Endodermal cell (in vitro differentiated cells): Measurements from ENCODE around the gene RALGPS1. TPM values are rescaled to one million over a fixed set of nuclear protein-coding genes. Genes with fewer than 3 reads are reported as not detected.

Experiments
- DNase-seq: peaks from one replicate; pipeline ENCODE4 v3.0.0-alpha.2; 2017
- H3K27ac ChIP-seq: 2 replicates; pipeline ENCODE4 v1.5.1; 2013; ENCODE audit warnings: mild to moderate bottlenecking, low read depth, low read length, moderate library complexity
- H3K27me3 ChIP-seq: 2 replicates; pipeline ENCODE4 v1.6.1; 2013; ENCODE audit warnings: mild to moderate bottlenecking, low read length, moderate library complexity; ENCODE audit not compliant: insufficient read depth, control insufficient read depth, poor library complexity, severe bottlenecking
- H3K36me3 ChIP-seq: 2 replicates; pipeline ENCODE4 v1.7.0; 2013; ENCODE audit warnings: mild to moderate bottlenecking, low read length, moderate library complexity; ENCODE audit not compliant: control insufficient read depth, insufficient read depth
- H3K4me1 ChIP-seq: one replicate; pipeline ENCODE4 v1.7.0; 2013; ENCODE audit warnings: low read length; ENCODE audit not compliant: control insufficient read depth, insufficient read depth
- H3K4me3 ChIP-seq: 2 replicates; pipeline ENCODE4 v1.5.1; 2013; ENCODE audit warnings: mild to moderate bottlenecking, low read length, moderate library complexity
- H3K9ac ChIP-seq: 2 replicates; pipeline ENCODE4 v1.6.1; 2013; ENCODE audit warnings: mild to moderate bottlenecking, low read length, moderate library complexity; ENCODE audit not compliant: poor library complexity, severe bottlenecking; ENCODE audit errors: extremely low read depth
- H3K9me3 ChIP-seq: 2 replicates; pipeline ENCODE4 v1.6.1; 2013; ENCODE audit warnings: mild to moderate bottlenecking, low read length, moderate library complexity; ENCODE audit not compliant: control insufficient read depth
- H3K27ac Mint-ChIP-seq: 2 replicates; pipeline ENCODE4 v1.8.0; 2020; ENCODE audit warnings: mixed read lengths
- H3K27me3 Mint-ChIP-seq: 2 replicates; pipeline ENCODE4 v1.8.0; 2021; ENCODE audit warnings: mild to moderate bottlenecking, mixed read lengths; ENCODE audit not compliant: insufficient read depth
- H3K36me3 Mint-ChIP-seq: 2 replicates; pipeline ENCODE4 v1.8.0; 2020; ENCODE audit warnings: low read depth, mixed read lengths
- H3K4me1 Mint-ChIP-seq: 2 replicates; pipeline ENCODE4 v1.8.0; 2020; ENCODE audit warnings: mixed read lengths
- H3K4me3 Mint-ChIP-seq: 2 replicates; pipeline ENCODE4 v1.8.0; 2020; ENCODE audit warnings: mild to moderate bottlenecking, moderate library complexity, mixed read lengths
- H3K9me3 Mint-ChIP-seq: 2 replicates; pipeline ENCODE4 v1.8.0; 2020; ENCODE audit warnings: mild to moderate bottlenecking, mixed read lengths
- CTCF ChIP-seq: fragments of 200-600 bp; sonication (generic); conservative IDR thresholded peaks from 2 replicates; pipeline ENCODE4 v1.5.0; 2021; ENCODE audit warnings: antibody characterized with exemption, mild to moderate bottlenecking
- WGBS, 2 experiments: methylation state at CpG; one replicate each; pipeline versions ENCODE4 v1.1.5 to v1.1.7; 2013; ENCODE audit warnings: missing lambda C conversion rate in 2 of 2, mixed read lengths in 1 of 2; ENCODE audit not compliant: insufficient coverage in 1 of 2, insufficient read length in 1 of 2; 5-methylcytosine and 5-hydroxymethylcytosine counted together
- total RNA-seq, 2 donors: library from RNA; stranded (reverse); fragmentation: NEBNext Ultra II Directional in 1 of 2; extraction: Animal tissue kit (Norgen Biotek cat#: 25700) in 1 of 2; gene quantifications; 2 replicates in 1 of 2; 3 replicates in 1 of 2; pipeline ENCODE4 v1.2.1, GENCODE V29; 2021

RALGPS1 gene
- total RNA-seq, 2 donors from 2014 or later, result 23.3 to 25.0 TPM

- Mint-ChIP-seq H3K4me3 (no peak overlapping the region), H3K27ac (peak overlapping the region; percentile 33), H3K36me3 (peaks cover 6% of the 10 kb centered on the region), H3K27me3 (no peaks in the 10 kb centered on the region), H3K4me1 (peaks cover 56% of the 10 kb centered on the region), H3K9me3 (no peaks in the 10 kb centered on the region)
- 91 to 94% methylated on average over 5 to 6 of the region's 6 CpGs for whole genome bisulfite sequencing, 2 experiments
- Histone ChIP-seq H3K36me3 (no peaks in the 10 kb centered on the region), H3K9me3 (no peaks in the 10 kb centered on the region), H3K27me3 (no peaks in the 10 kb centered on the region), H3K9ac (no peak overlapping the region), H3K27ac (no peak overlapping the region), H3K4me1 (peaks cover 34% of the 10 kb centered on the region), H3K4me3 (no peak overlapping the region)
- DNase-seq, result no peak
- TF ChIP-seq CTCF, result no peak
Observed at GRCh38 chr9:127116088-127116726, 201.6 kb downstream of the RALGPS1 start.

- Histone ChIP-seq H3K9ac (no peak overlapping the region), H3K27ac (no peak overlapping the region), H3K4me1 (peaks cover 30% of the 10 kb centered on the region), H3K27me3 (no peaks in the 10 kb centered on the region), H3K36me3 (no peaks in the 10 kb centered on the region), H3K4me3 (no peak overlapping the region), H3K9me3 (no peaks in the 10 kb centered on the region)
- Mint-ChIP-seq H3K9me3 (no peaks in the 10 kb centered on the region), H3K4me3 (no peak overlapping the region), H3K36me3 (peaks cover 6% of the 10 kb centered on the region), H3K4me1 (peaks cover 56% of the 10 kb centered on the region), H3K27me3 (peaks cover 2% of the 10 kb centered on the region), H3K27ac (peak overlapping the region; percentile 78)
- DNase-seq, result no peak
- 71 to 89% methylated on average over 2 of the region's 2 CpGs for WGBS, 2 experiments
- no peak for TF ChIP-seq CTCF
Observed at GRCh38 chr9:127116957-127117356, 202.4 kb downstream of the RALGPS1 start.

GRCh38 chr9:127117801-127118200 is 203.2 kb downstream of the RALGPS1 start:
- no peaks in the 10 kb centered on the region for H3K36me3 ChIP-seq
- peaks cover 2% of the 10 kb centered on the region for H3K27me3 Mint-ChIP-seq
- WGBS, 2 experiments, result 100% methylated on average over 1 to 4 of the region's 4 CpGs
- H3K9ac ChIP-seq, result no peak overlapping the region
- no peaks in the 10 kb centered on the region for H3K9me3 ChIP-seq
- H3K27ac ChIP-seq, result no peak overlapping the region
- H3K27me3 ChIP-seq, result no peaks in the 10 kb centered on the region
- no peaks in the 10 kb centered on the region for H3K9me3 Mint-ChIP-seq
- DNase-seq, result no peak
- TF ChIP-seq CTCF, result no peak
- no peak overlapping the region for H3K27ac Mint-ChIP-seq
- peaks cover 52% of the 10 kb centered on the region for H3K4me1 Mint-ChIP-seq
- peaks cover 23% of the 10 kb centered on the region for H3K4me1 ChIP-seq
- H3K4me3 ChIP-seq, result no peak overlapping the region
- peaks cover 6% of the 10 kb centered on the region for H3K36me3 Mint-ChIP-seq
- no peak overlapping the region for H3K4me3 Mint-ChIP-seq
